HFFc6 (cell line): Measurements from ENCODE around the gene FGF14. TPM values are rescaled to one million over a fixed set of nuclear protein-coding genes. Genes with fewer than 3 reads are reported as not detected.
"Not testable (repeated sequence)": the region's sequence is repeated elsewhere in the genome, so short reads cannot be mapped to it uniquely, and the experiment has no call there.

ENCODE experiments used
- DNase-seq: peaks from one replicate; pipeline ENCODE4 v3.0.0-alpha.2; 2018
- H3K27ac Mint-ChIP-seq: 2 replicates; pipeline ENCODE4 v1.8.0; 2020; ENCODE audit warnings: mild to moderate bottlenecking, mixed read lengths
- H3K27me3 Mint-ChIP-seq: 2 replicates; pipeline ENCODE4 v1.8.0; 2021; ENCODE audit warnings: mild to moderate bottlenecking, moderate library complexity, mixed read lengths; ENCODE audit not compliant: insufficient read depth
- H3K36me3 Mint-ChIP-seq: 2 replicates; pipeline ENCODE4 v1.8.0; 2021; ENCODE audit warnings: low read depth, mixed read lengths
- H3K4me1 Mint-ChIP-seq: 2 replicates; pipeline ENCODE4 v1.8.0; 2020; ENCODE audit warnings: low read depth, mixed read lengths
- H3K4me3 Mint-ChIP-seq: 2 replicates; pipeline ENCODE4 v1.8.0; 2020; ENCODE audit warnings: mild to moderate bottlenecking, moderate library complexity, mixed read lengths
- H3K9me3 Mint-ChIP-seq: 2 replicates; pipeline ENCODE4 v1.8.0; 2020; ENCODE audit warnings: mild to moderate bottlenecking, mixed read lengths
- CTCF ChIP-seq: fragments of 200-600 bp; sonication (generic); IDR thresholded peaks from 2 replicates; pipeline ENCODE4 v1.5.0; 2021; ENCODE audit warnings: antibody characterized with exemption, mild to moderate bottlenecking
- total RNA-seq, 6 experiments: library from RNA; stranded (reverse); fragmentation: NEBNext Ultra II Directional; extraction: Animal tissue kit (Norgen Biotek cat#: 25700); gene quantifications; 2 replicates in 1 of 6; 3 replicates in 5 of 6; pipeline ENCODE4 v1.2.3, GENCODE V29; 2021

Gene FGF14
- total RNA-seq, 6 experiments from 2014 or later: 0.02 to 0.03 TPM; not detected in 4

GRCh38 chr13:102100234-102100633 lies 301.6 kb downstream of the FGF14 start:
- DNase-seq: no peak
- Mint-ChIP-seq H3K27me3 (no peaks in the 10 kb centered on the region; the same call in 1 of the 2 replicates), H3K9me3 (peaks cover 29% of the 10 kb centered on the region), H3K4me3 (no peak overlapping the region), H3K36me3 (no peaks in the 10 kb centered on the region), H3K4me1 (no peaks in the 10 kb centered on the region), H3K27ac (no peak overlapping the region)
- no peak for TF ChIP-seq CTCF

GRCh38 chr13:102097708-102098107 lies 304.1 kb downstream of the FGF14 start:
- H3K36me3 Mint-ChIP-seq: no peaks in the 10 kb centered on the region
- no peaks in the 10 kb centered on the region for H3K4me1 Mint-ChIP-seq
- peaks cover 21% of the 10 kb centered on the region for H3K9me3 Mint-ChIP-seq
- DNase-seq: no peak
- H3K27me3 Mint-ChIP-seq: no peaks in the 10 kb centered on the region
- no peak overlapping the region for H3K4me3 Mint-ChIP-seq
- no peak for TF ChIP-seq CTCF
- no peak overlapping the region for H3K27ac Mint-ChIP-seq

GRCh38 chr13:102093288-102093687 lies 308.6 kb downstream of the FGF14 start:
- H3K4me3 Mint-ChIP-seq, H3K27me3 Mint-ChIP-seq, H3K27ac Mint-ChIP-seq, H3K36me3 Mint-ChIP-seq, DNase-seq, H3K4me1 Mint-ChIP-seq: not testable (repeated sequence)
- H3K9me3 Mint-ChIP-seq: peaks cover 20% of the 10 kb centered on the region

- Mint-ChIP-seq H3K4me1 (no peaks in the 10 kb centered on the region), H3K27me3 (no peaks in the 10 kb centered on the region), H3K9me3 (peaks cover 21% of the 10 kb centered on the region), H3K27ac (no peak overlapping the region), H3K36me3 (no peaks in the 10 kb centered on the region), H3K4me3 (no peak overlapping the region)
- no peak for DNase-seq
- TF ChIP-seq CTCF: no peak
Observed at GRCh38 chr13:102091231-102091630, 310.6 kb downstream of the FGF14 start.

- Mint-ChIP-seq H3K4me3 (no peak overlapping the region), H3K27ac (no peak overlapping the region), H3K9me3 (peaks cover 27% of the 10 kb centered on the region), H3K4me1 (no peaks in the 10 kb centered on the region), H3K36me3 (no peaks in the 10 kb centered on the region), H3K27me3 (no peaks in the 10 kb centered on the region)
- no peak for DNase-seq
- TF ChIP-seq CTCF: no peak
Observed at GRCh38 chr13:102090532-102090931, 311.3 kb downstream of the FGF14 start.

GRCh38 chr13:102089722-102090121 lies 312.1 kb downstream of the FGF14 start:
- H3K4me1 Mint-ChIP-seq: no peaks in the 10 kb centered on the region
- H3K36me3 Mint-ChIP-seq: no peaks in the 10 kb centered on the region
- H3K4me3 Mint-ChIP-seq: no peak overlapping the region
- peaks cover 27% of the 10 kb centered on the region for H3K9me3 Mint-ChIP-seq
- no peak overlapping the region for H3K27ac Mint-ChIP-seq
- no peak for TF ChIP-seq CTCF
- no peaks in the 10 kb centered on the region for H3K27me3 Mint-ChIP-seq
- no peak for DNase-seq
